SU-DHL-6 (cell line): ENCODE results near the gene CCDC68.

Experiments used
- H2AFZ ChIP-seq: fragments of 200-600 bp; sonication (generic); 2 replicates; pipeline ENCODE4 v1.6.1; 2014; ENCODE audit warnings: low read depth, mild to moderate bottlenecking, moderate library complexity, mixed read lengths, antibody characterized with exemption, low read length; ENCODE audit not compliant: severe bottlenecking
- H3F3A ChIP-seq: fragments of 200-600 bp; shearing (Covaris generic); 2 replicates; pipeline ENCODE4 v1.6.0; 2016; ENCODE audit warnings: antibody characterized with exemption, mild to moderate bottlenecking; ENCODE audit not compliant: insufficient read depth
- H3K27ac ChIP-seq: fragments of 200-600 bp; sonication (generic); 2 replicates; pipeline ENCODE4 v1.5.1; 2016; ENCODE audit warnings: low read depth, mild to moderate bottlenecking, low read length, moderate library complexity, mixed read lengths
- H3K27me3 ChIP-seq: fragments of 200-600 bp; sonication (generic), shearing (Covaris generic); 2 replicates; pipeline ENCODE4 v1.6.0; 2014; ENCODE audit warnings: mild to moderate bottlenecking, low read length
- H3K36me3 ChIP-seq: fragments of 200-600 bp; sonication (generic); 2 replicates; pipeline ENCODE4 v1.6.1; 2014; ENCODE audit warnings: mild to moderate bottlenecking, low read length, mixed read lengths
- H3K4me2 ChIP-seq: fragments of 300-600, 200-600 bp; shearing (Covaris generic), sonication (generic); 2 replicates; pipeline ENCODE4 v1.6.0; 2014; ENCODE audit warnings: low read length, low read depth, mild to moderate bottlenecking; ENCODE audit not compliant: poor library complexity, severe bottlenecking
- H3K4me3 ChIP-seq: fragments of 200-600 bp; sonication (generic); 2 replicates; pipeline ENCODE4 v1.5.1; 2014; ENCODE audit warnings: antibody characterized with exemption, low read length, mild to moderate bottlenecking, mixed read lengths; ENCODE audit not compliant: insufficient read depth, poor library complexity, severe bottlenecking
- H3K79me2 ChIP-seq: fragments of 200-600 bp; sonication (generic); 2 replicates; pipeline ENCODE4 v1.6.1; 2014; ENCODE audit warnings: mild to moderate bottlenecking, low read length, moderate library complexity; ENCODE audit not compliant: insufficient read depth
- H3K9ac ChIP-seq: fragments of 200-600 bp; sonication (generic); 2 replicates; pipeline ENCODE4 v1.7.0; 2014; ENCODE audit warnings: mild to moderate bottlenecking, low read length
- H3K9me2 ChIP-seq: fragments of 200-600 bp; sonication (generic); replicated peaks from 2 replicates; pipeline ENCODE4 v1.6.1; 2014; ENCODE audit warnings: low read length; ENCODE audit not compliant: insufficient read depth
- H3K9me3 ChIP-seq: fragments of 200-600 bp; sonication (generic); 2 replicates; pipeline ENCODE4 v1.6.1; 2014; ENCODE audit warnings: low read length, mixed read lengths; ENCODE audit not compliant: insufficient read depth
- H4K20me1 ChIP-seq: fragments of 200-600 bp; sonication (generic); 2 replicates; pipeline ENCODE4 v1.6.1; 2014; ENCODE audit warnings: low read depth, mild to moderate bottlenecking, antibody characterized with exemption, low read length, moderate library complexity, mixed read lengths
- CTCF ChIP-seq: fragments of 200-600 bp; sonication (generic); IDR thresholded peaks from one replicate; pipeline ENCODE4 v1.5.1; 2017; ENCODE audit warnings: antibody characterized with exemption, mild to moderate bottlenecking, low read length, moderate library complexity; ENCODE audit not compliant: insufficient read depth, poor library complexity, severe bottlenecking
- EZH2phosphoT487 ChIP-seq: fragments of 200-600 bp; sonication (generic), shearing (Covaris generic); conservative IDR thresholded peaks from 2 replicates; pipeline ENCODE4 v1.6.1; 2018; ENCODE audit warnings: mild to moderate bottlenecking, antibody characterized with exemption, low read length, moderate library complexity, mixed read lengths

The CCDC68 gene

GRCh38 chr18:54999016-54999415 is 39.8 kb upstream of the CCDC68 start:
- Histone ChIP-seq H3K9me3 (no peaks in the 10 kb centered on the region), H3K9ac (no peak overlapping the region), H3K4me2 (no peak overlapping the region), H3K4me3 (no peak overlapping the region), H3K27me3 (0 out of 2 replicates have a peak, but pooled peaks cover under 1% of the 10 kb centered on the region), H3K79me2 (no peaks in the 10 kb centered on the region), H2AFZ (no peak overlapping the region), H4K20me1 (no peaks in the 10 kb centered on the region), H3K36me3 (no peaks in the 10 kb centered on the region), H3K27ac (no peak overlapping the region), H3K9me2 (no peaks in the 10 kb centered on the region), H3F3A (no peaks in the 10 kb centered on the region)
- no peak for TF ChIP-seq EZH2phosphoT487
- TF ChIP-seq CTCF: no peak

GRCh38 chr18:54995421-54996143 is 36.3 kb upstream of the CCDC68 start:
- no peaks in the 10 kb centered on the region for H4K20me1 ChIP-seq
- H3K36me3 ChIP-seq: no peaks in the 10 kb centered on the region
- no peaks in the 10 kb centered on the region for H3K79me2 ChIP-seq
- H3K4me2 ChIP-seq: no peak overlapping the region
- H3K4me3 ChIP-seq: no peak overlapping the region
- no peaks in the 10 kb centered on the region for H3K9me3 ChIP-seq
- no peak overlapping the region for H3K27ac ChIP-seq
- TF ChIP-seq CTCF: no peak
- no peak for TF ChIP-seq EZH2phosphoT487
- H3K27me3 ChIP-seq: peaks cover 3% of the 10 kb centered on the region; the same call in 1 of the 2 replicates
- no peak overlapping the region for H3K9ac ChIP-seq
- H3F3A ChIP-seq: no peaks in the 10 kb centered on the region
- H3K9me2 ChIP-seq: no peaks in the 10 kb centered on the region
- H2AFZ ChIP-seq: no peak overlapping the region

GRCh38 chr18:54991981-54992380 is 32.7 kb upstream of the CCDC68 start:
- Histone ChIP-seq H3F3A (no peaks in the 10 kb centered on the region), H3K9ac (no peak overlapping the region), H3K9me3 (no peaks in the 10 kb centered on the region), H3K27ac (no peak overlapping the region), H3K9me2 (no peaks in the 10 kb centered on the region), H3K27me3 (peaks cover 3% of the 10 kb centered on the region; the same call in 1 of the 2 replicates), H3K36me3 (no peaks in the 10 kb centered on the region), H2AFZ (no peak overlapping the region), H3K4me2 (no peak overlapping the region), H3K4me3 (no peak overlapping the region), H4K20me1 (no peaks in the 10 kb centered on the region), H3K79me2 (no peaks in the 10 kb centered on the region)
- TF ChIP-seq EZH2phosphoT487 (no peak), CTCF (no peak)
